IMR-90 (cell line): ENCODE measurements around the gene LCE1E. TPM values are rescaled to one million over a fixed set of nuclear protein-coding genes. Genes with fewer than 3 reads are reported as not detected.

ENCODE experiments used
- ATAC-seq: fragments of 200-7000 bp; cut with Tn5 transposase; 2 replicates; pipeline ENCODE4 v1.9.1; 2020; ENCODE audit warnings: low read depth, mild to moderate bottlenecking, moderate library complexity
- BruUV-seq: library from RNA; stranded (reverse); fragments of 400-500 nt; replicated peaks from 2 replicates; lab custom pipeline; 2021; lab: Mats Ljungman, UMichigan
- CTCF ChIA-PET: fragments of 300-600 bp; formaldehyde crosslinking; extraction: SDS; loops from one replicate; lab custom pipeline; 2021; ENCODE audit warnings: antibody characterized with exemption; lab: Yijun Ruan, JAX
- POLR2A ChIA-PET: fragments of 300-600 bp; sonication (Branson Sonifier 250); formaldehyde crosslinking; loops from one replicate; lab custom pipeline; 2022; ENCODE audit warnings: antibody characterized with exemption; ENCODE audit not compliant: unreplicated experiment; lab: Charles Lee
- DNase-seq: peaks from one replicate; pipeline ENCODE4 v3.0.0; 2013
- H2AFZ ChIP-seq: replicated peaks from 2 replicates; pipeline ENCODE3; 2013; ENCODE audit warnings: low read length, mild to moderate bottlenecking; ENCODE audit not compliant: poor library complexity
- H2AK5ac ChIP-seq: 2 replicates; pipeline ENCODE4 v1.6.1; 2013; ENCODE audit warnings: low read depth, low read length, inconsistent platforms
- H2AK9ac ChIP-seq: replicated peaks from 2 replicates; pipeline ENCODE3; 2013; ENCODE audit warnings: mild to moderate bottlenecking, low read depth, low read length, moderate library complexity; ENCODE audit not compliant: poor library complexity
- H2BK120ac ChIP-seq: 2 replicates; pipeline ENCODE4 v1.6.1; 2013; ENCODE audit warnings: low read depth, low read length, inconsistent platforms
- H2BK15ac ChIP-seq: 3 replicates; pipeline ENCODE4 v1.6.1; 2013; ENCODE audit warnings: low read depth, low read length, inconsistent platforms
- H2BK20ac ChIP-seq: 2 replicates; pipeline ENCODE4 v1.6.1; 2013; ENCODE audit warnings: low read depth, mild to moderate bottlenecking, inconsistent platforms, low read length, moderate library complexity
- H2BK5ac ChIP-seq: 2 replicates; pipeline ENCODE4 v1.6.1; 2013; ENCODE audit warnings: mild to moderate bottlenecking, low read depth, low read length, inconsistent platforms; ENCODE audit not compliant: poor library complexity, severe bottlenecking
- H3K14ac ChIP-seq: replicated peaks from 2 replicates; pipeline ENCODE4 v1.6.1; 2013; ENCODE audit warnings: low read depth, low read length, inconsistent platforms
- H3K18ac ChIP-seq: 2 replicates; pipeline ENCODE4 v1.6.1; 2013; ENCODE audit warnings: low read depth, low read length, control low read depth
- H3K23ac ChIP-seq: 2 replicates; pipeline ENCODE4 v1.6.1; 2013; ENCODE audit warnings: low read depth, low read length, inconsistent platforms
- H3K27ac ChIP-seq: 2 replicates; pipeline ENCODE4 v1.5.1; 2013; ENCODE audit warnings: mild to moderate bottlenecking, control low read depth, low read length; ENCODE audit not compliant: insufficient read depth
- H3K27me3 ChIP-seq: 2 replicates; pipeline ENCODE4 v1.6.1; 2013; ENCODE audit warnings: low read length; ENCODE audit not compliant: control insufficient read depth, insufficient read depth
- H3K36me3 ChIP-seq: 2 replicates; pipeline ENCODE4 v1.6.1; 2013; ENCODE audit warnings: low read length, mixed read lengths; ENCODE audit not compliant: control insufficient read depth, insufficient read depth
- H3K4ac ChIP-seq: 2 replicates; pipeline ENCODE4 v1.6.1; 2013; ENCODE audit warnings: low read depth, low read length, inconsistent platforms
- H3K4me1 ChIP-seq: 2 replicates; pipeline ENCODE4 v1.6.1; 2013; ENCODE audit warnings: low read length, mixed read lengths; ENCODE audit not compliant: control insufficient read depth, insufficient read depth
- H3K4me2 ChIP-seq: 2 replicates; pipeline ENCODE4 v1.6.1; 2013; ENCODE audit warnings: low read depth, mild to moderate bottlenecking, control low read depth, low read length, moderate library complexity
- H3K4me3 ChIP-seq: 2 replicates; pipeline ENCODE4 v1.5.1; 2013; ENCODE audit warnings: low read depth, mild to moderate bottlenecking, control low read depth, low read length, moderate library complexity; ENCODE audit not compliant: insufficient read depth
- H3K56ac ChIP-seq: 2 replicates; pipeline ENCODE4 v1.6.1; 2013; ENCODE audit warnings: low read length, inconsistent platforms; ENCODE audit not compliant: insufficient read depth; ENCODE audit errors: extremely low read depth
- H3K79me1 ChIP-seq, 2 experiments: 2 replicates each; pipeline ENCODE4 v1.6.1; 2013; ENCODE audit warnings: low read length in 2 of 2, inconsistent platforms in 1 of 2, low read depth in 1 of 2
- H3K9ac ChIP-seq: 2 replicates; pipeline ENCODE4 v1.6.1; 2013; ENCODE audit warnings: low read depth, low read length, control low read depth
- H3K9me1 ChIP-seq: 2 replicates; pipeline ENCODE4 v1.6.1; 2013; ENCODE audit warnings: low read length, inconsistent platforms; ENCODE audit not compliant: insufficient read depth
- H3K9me3 ChIP-seq: 2 replicates; pipeline ENCODE4 v1.6.1; 2013; ENCODE audit warnings: low read length; ENCODE audit not compliant: control insufficient read depth, insufficient read depth
- H4K20me1 ChIP-seq: 2 replicates; pipeline ENCODE4 v1.6.1; 2013; ENCODE audit warnings: low read length, inconsistent platforms; ENCODE audit not compliant: insufficient read depth
- H4K5ac ChIP-seq: 2 replicates; pipeline ENCODE4 v1.6.1; 2013; ENCODE audit warnings: mild to moderate bottlenecking, low read depth, low read length, control low read depth
- H4K8ac ChIP-seq, 2 experiments: 2 replicates each; pipeline ENCODE4 v1.6.1; 2013; ENCODE audit warnings: low read depth in 2 of 2, low read length in 2 of 2, control low read depth in 1 of 2, inconsistent platforms in 1 of 2
- H4K91ac ChIP-seq: 2 replicates; pipeline ENCODE4 v1.6.1; 2013; ENCODE audit warnings: low read depth, low read length, inconsistent platforms; ENCODE audit not compliant: insufficient read depth
- FOS ChIP-seq: fragments of 150-350 bp; IDR thresholded peaks from 2 replicates; pipeline ENCODE4 v1.6.1; 2016; ENCODE audit warnings: low read depth, low read length
- MAFK ChIP-seq: IDR thresholded peaks from 2 replicates; pipeline ENCODE4 v1.6.1; 2012; ENCODE audit warnings: low read depth, low read length, improper control_type of control experiment
- MAZ ChIP-seq: IDR thresholded peaks from 2 replicates; pipeline ENCODE4 v1.6.1; 2012; ENCODE audit warnings: low read depth, mild to moderate bottlenecking, low read length, improper control_type of control experiment, moderate library complexity, borderline replicate concordance
- NFE2L2 ChIP-seq: fragments of 150-350 bp; IDR thresholded peaks from 2 replicates; pipeline ENCODE4 v1.6.1; 2016; ENCODE audit warnings: low read depth, mild to moderate bottlenecking, low read length
- RFX5 ChIP-seq: IDR thresholded peaks from 2 replicates; pipeline ENCODE4 v1.8.0; 2012; ENCODE audit warnings: low read depth, mild to moderate bottlenecking, low read length, moderate library complexity
- WGBS, 2 experiments: methylation state at CpG; one replicate each; pipeline versions ENCODE4 v1.1.5 to v1.1.7; 2013; ENCODE audit warnings: missing lambda C conversion rate in 2 of 2; ENCODE audit not compliant: insufficient read length in 1 of 2; ENCODE audit errors: extremely low coverage in 2 of 2; 5-methylcytosine and 5-hydroxymethylcytosine counted together
- dilution Hi-C: fragments of 300-500 bp; cut with HindIII; formaldehyde crosslinking; loops from one replicate; pipeline ENCODE4 v1.14.3; 2018; ENCODE audit warnings: low sequenced_read_pairs; ENCODE audit not compliant: unreplicated experiment
- in situ Hi-C: fragments of 300-500 bp; cut with MboI; formaldehyde crosslinking; loops from 3 replicates; pipeline ENCODE4 v1.14.3; 2019; ENCODE audit warnings: low sequenced_read_pairs, inconsistent platforms, mixed read lengths
- intact Hi-C: fragments of 100-400 bp; cut with micrococcal nuclease; formaldehyde crosslinking; loops from 2 replicates; pipeline ENCODE4 v1.10.0; 2022
- polyA plus RNA-seq, 3 experiments: library from polyadenylated mRNA; depleted of rRNA; stranded (reverse); fragments of >200 nt; gene quantifications; 2 replicates each; pipeline ENCODE4 v1.2.3, GENCODE V29; 2012; ENCODE audit warnings: low replicate concordance in 1 of 3
- total RNA-seq: library from RNA; depleted of rRNA; stranded (reverse); fragments of >200 nt; gene quantifications from 2 replicates; pipeline ENCODE4 v1.2.3, GENCODE V29; 2012
- TF ChIP-seq, protein P1 (sequence below): conservative IDR thresholded peaks from 2 replicates; pipeline ENCODE4 v1.5.1; 2012; ENCODE audit warnings: mild to moderate bottlenecking, low read depth, low read length, improper control_type of control experiment

The LCE1E gene
- total and polyA plus RNA-seq, 2 of the 4 experiments (the other 2 are of a cell fraction): not detected

DNA sequence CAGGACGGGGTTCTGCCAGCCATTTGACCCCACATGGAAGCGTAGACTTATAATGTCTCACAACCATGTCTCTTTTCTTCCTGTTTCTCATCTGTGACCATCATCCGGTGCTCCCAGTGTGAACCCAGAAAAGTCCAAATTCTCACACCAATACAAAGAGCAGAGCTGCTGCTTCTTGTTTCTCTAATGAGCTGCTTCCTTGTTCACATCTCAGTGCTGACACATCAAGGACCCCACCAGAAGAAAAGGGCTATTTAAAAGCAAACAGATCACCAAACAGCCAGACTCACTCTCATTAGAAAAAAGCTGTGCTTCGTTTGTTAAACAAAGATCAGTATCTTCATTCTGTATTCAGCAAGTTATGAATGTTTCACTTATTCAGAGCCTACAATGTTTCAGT, 9.6 kb downstream of the LCE1E start:
- Histone ChIP-seq H3K4me3 (no peak overlapping the region), H3K4ac (no peak overlapping the region), H3K27ac (no peak overlapping the region), H3K4me2 (no peak overlapping the region), H2BK120ac (no peak overlapping the region), H4K91ac (no peak overlapping the region), H4K20me1 (no peaks in the 10 kb centered on the region), H3K9ac (no peak overlapping the region), H3K9me1 (no peaks in the 10 kb centered on the region), H2AFZ (no peak overlapping the region), H3K9me3 (no peaks in the 10 kb centered on the region; the same call in 1 of the 2 replicates), H3K27me3 (no peaks in the 10 kb centered on the region), H2AK9ac (no peak overlapping the region), H4K8ac (no peak overlapping the region), H3K79me1 (no peaks in the 10 kb centered on the region), H2BK15ac (no peak overlapping the region), H3K4me1 (no peaks in the 10 kb centered on the region), H2BK5ac (no peak overlapping the region), H4K5ac (no peak overlapping the region), H3K36me3 (no peaks in the 10 kb centered on the region), H3K23ac (no peak overlapping the region), H2AK5ac (no peak overlapping the region), H3K56ac (no peak overlapping the region), H3K18ac (no peak overlapping the region), H3K14ac (no peak overlapping the region), H2BK20ac (no peak overlapping the region)
- WGBS, 2 experiments: 10% methylated on average over 2 of the region's 4 CpGs; no CpG with 5 or more reads in 1 of the 2 experiments
- in situ Hi-C loops (no loop called here), dilution Hi-C loops (no loop called here), intact Hi-C loops (no loop called here)
- no TSS peak for BruUV-seq
- TF ChIP-seq NFE2L2: no peak
- TF ChIP-seq, protein P1, sequence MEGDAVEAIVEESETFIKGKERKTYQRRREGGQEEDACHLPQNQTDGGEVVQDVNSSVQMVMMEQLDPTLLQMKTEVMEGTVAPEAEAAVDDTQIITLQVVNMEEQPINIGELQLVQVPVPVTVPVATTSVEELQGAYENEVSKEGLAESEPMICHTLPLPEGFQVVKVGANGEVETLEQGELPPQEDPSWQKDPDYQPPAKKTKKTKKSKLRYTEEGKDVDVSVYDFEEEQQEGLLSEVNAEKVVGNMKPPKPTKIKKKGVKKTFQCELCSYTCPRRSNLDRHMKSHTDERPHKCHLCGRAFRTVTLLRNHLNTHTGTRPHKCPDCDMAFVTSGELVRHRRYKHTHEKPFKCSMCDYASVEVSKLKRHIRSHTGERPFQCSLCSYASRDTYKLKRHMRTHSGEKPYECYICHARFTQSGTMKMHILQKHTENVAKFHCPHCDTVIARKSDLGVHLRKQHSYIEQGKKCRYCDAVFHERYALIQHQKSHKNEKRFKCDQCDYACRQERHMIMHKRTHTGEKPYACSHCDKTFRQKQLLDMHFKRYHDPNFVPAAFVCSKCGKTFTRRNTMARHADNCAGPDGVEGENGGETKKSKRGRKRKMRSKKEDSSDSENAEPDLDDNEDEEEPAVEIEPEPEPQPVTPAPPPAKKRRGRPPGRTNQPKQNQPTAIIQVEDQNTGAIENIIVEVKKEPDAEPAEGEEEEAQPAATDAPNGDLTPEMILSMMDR: no peak
- no peak for TF ChIP-seq MAZ
- no peak for TF ChIP-seq MAFK
- no peak for TF ChIP-seq FOS
- TF ChIP-seq RFX5: no peak
- POLR2A ChIA-PET: no interaction called here
- CTCF ChIA-PET: no interaction called here
- ATAC-seq (no peak), DNase-seq (no peak)
